GM12864 (cell line): ENCODE data around the gene SLC6A20.

Experiments
- DNase-seq: peaks from one replicate; pipeline ENCODE4 v3.0.0-alpha.2; 2011; ENCODE audit warnings: low read depth
- H3K4me3 ChIP-seq: 2 replicates; pipeline ENCODE4 v1.5.1; 2011; ENCODE audit warnings: mild to moderate bottlenecking, low read depth, low read length, control low read depth
- CTCF ChIP-seq: IDR thresholded peaks from 2 replicates; pipeline ENCODE4 v1.5.1; 2011; ENCODE audit warnings: low read depth, mild to moderate bottlenecking, moderate library complexity, low read length, control low read depth, inconsistent platforms; ENCODE audit errors: missing control alignments

Gene SLC6A20

GRCh38 chr3:45787551-45787950 is 8.8 kb downstream of the SLC6A20 start:
- TF ChIP-seq CTCF = no peak
- no peak overlapping the region for H3K4me3 ChIP-seq
- no peak for DNase-seq

- H3K4me3 ChIP-seq = no peak overlapping the region
- DNase-seq = no peak
- no peak for TF ChIP-seq CTCF
These were observed 9.4 kb downstream of the SLC6A20 start for GRCh38 chr3:45786801-45787495.

- TF ChIP-seq CTCF = no peak
- H3K4me3 ChIP-seq = no peak overlapping the region
- no peak for DNase-seq
These were observed 10.7 kb downstream of the SLC6A20 start for GRCh38 chr3:45785605-45786150.

- no peak overlapping the region for H3K4me3 ChIP-seq
- no peak for DNase-seq
- TF ChIP-seq CTCF = no peak
These were observed 12.7 kb downstream of the SLC6A20 start for GRCh38 chr3:45783667-45784066.

- no peak for TF ChIP-seq CTCF
- DNase-seq = no peak
- H3K4me3 ChIP-seq = no peak overlapping the region
These were observed 14.0 kb downstream of the SLC6A20 start for GRCh38 chr3:45782381-45782780.

- no peak for DNase-seq
- TF ChIP-seq CTCF = no peak
- no peak overlapping the region for H3K4me3 ChIP-seq
These were observed 14.5 kb downstream of the SLC6A20 start for GRCh38 chr3:45781841-45782240.

- H3K4me3 ChIP-seq = no peak overlapping the region
- no peak for TF ChIP-seq CTCF
- no peak for DNase-seq
These were observed 15.1 kb downstream of the SLC6A20 start for GRCh38 chr3:45781271-45781670.
